Fibroblast of skin of scalp (primary cell): ENCODE data around the gene TPPP2.

Experiments
- DNase-seq: peaks from one replicate; pipeline ENCODE4 v3.0.0-alpha.2; 2013

TPPP2 gene

DNA sequence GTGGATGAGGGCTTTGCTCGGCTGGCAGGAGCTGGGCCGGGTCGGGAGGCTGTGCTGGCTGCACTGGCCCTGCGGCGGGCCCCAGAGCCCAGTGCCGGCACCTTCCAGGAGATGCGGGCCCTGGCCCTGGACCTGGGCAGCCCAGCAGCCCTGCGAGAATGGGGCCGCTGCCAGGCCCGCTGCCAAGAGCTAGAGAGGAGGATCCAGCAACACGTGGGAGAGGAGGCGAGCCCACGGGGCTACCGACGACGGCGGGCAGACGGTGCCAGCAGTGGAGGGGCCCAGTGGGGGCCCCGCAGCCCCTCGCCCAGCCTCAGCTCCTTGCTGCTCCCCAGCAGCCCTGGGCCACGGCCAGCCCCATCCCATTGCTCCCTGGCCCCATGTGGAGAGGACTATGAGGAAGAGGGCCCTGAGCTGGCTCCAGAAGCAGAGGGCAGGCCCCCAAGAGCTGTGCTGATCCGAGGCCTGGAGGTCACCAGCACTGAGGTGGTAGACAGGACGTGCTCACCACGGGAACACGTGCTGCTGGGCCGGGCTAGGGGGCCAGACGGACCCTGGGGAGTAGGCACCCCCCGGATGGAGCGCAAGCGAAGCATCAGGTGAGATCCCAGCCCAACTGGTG is 51.6 kb downstream of the TPPP2 start:
- no peak for DNase-seq
